Stomach smooth muscle (tissue), 2 donors: ENCODE data around the gene PTGES2.
"Not testable (repeated sequence)": the region's sequence is repeated elsewhere in the genome, so short reads cannot be mapped to it uniquely, and the experiment has no call there.

Experiments
- H3K27ac ChIP-seq: one replicate; pipeline ENCODE4 v1.7.0; 2013; ENCODE audit warnings: mild to moderate bottlenecking, low read length, inconsistent platforms
- H3K27me3 ChIP-seq, 2 donors: one replicate each; pipeline ENCODE4 v1.7.0; 2013; ENCODE audit warnings: low read length in 2 of 2; ENCODE audit not compliant: insufficient read depth in 2 of 2, control insufficient read depth in 1 of 2
- H3K36me3 ChIP-seq, 2 donors: one replicate each; pipeline ENCODE4 v1.7.0; 2013; ENCODE audit warnings: low read length in 2 of 2; ENCODE audit not compliant: control insufficient read depth in 2 of 2, insufficient read depth in 2 of 2
- H3K4me1 ChIP-seq: one replicate; pipeline ENCODE4 v1.7.0; 2013; ENCODE audit warnings: low read length; ENCODE audit not compliant: control insufficient read depth, insufficient read depth
- H3K4me3 ChIP-seq, 2 donors: one replicate each; pipeline ENCODE4 v1.7.0; 2013; ENCODE audit warnings: low read length in 2 of 2
- H3K9ac ChIP-seq, 2 donors: one replicate each; pipeline ENCODE4 v1.7.0; 2013; ENCODE audit warnings: low read length in 2 of 2, mild to moderate bottlenecking in 1 of 2
- H3K9me3 ChIP-seq, 2 donors: one replicate each; pipeline ENCODE4 v1.7.0; 2013; ENCODE audit warnings: low read length in 2 of 2; ENCODE audit not compliant: control insufficient read depth in 2 of 2
- donor health status: healthy.
- donor health status: Pancreatic carcinoma.

Gene PTGES2

GRCh38 chr9:128132139-128132538 is 4.6 kb upstream of the PTGES2 start:
- H3K27ac ChIP-seq: not testable (repeated sequence)

GRCh38 chr9:128131346-128131745 is 3.8 kb upstream of the PTGES2 start:
- not testable (repeated sequence) for H3K27me3 ChIP-seq, H3K27ac ChIP-seq, H3K36me3 ChIP-seq, H3K4me3 ChIP-seq, H3K9ac ChIP-seq, H3K9me3 ChIP-seq
- H3K4me1 ChIP-seq: peaks cover 18% of the 10 kb centered on the region

More at GRCh38 chr9:128132139-128132538, 4.6 kb upstream of the PTGES2 start:
- not testable (repeated sequence) for H3K4me3 ChIP-seq, H3K9me3 ChIP-seq, H3K36me3 ChIP-seq, H3K27me3 ChIP-seq, H3K9ac ChIP-seq
- H3K4me1 ChIP-seq: peaks cover 11% of the 10 kb centered on the region

GRCh38 chr9:128130651-128131050 is 3.1 kb upstream of the PTGES2 start:
- not testable (repeated sequence) for H3K27me3 ChIP-seq, H3K27ac ChIP-seq, H3K4me3 ChIP-seq, H3K36me3 ChIP-seq, H3K9ac ChIP-seq, H3K9me3 ChIP-seq
- peaks cover 25% of the 10 kb centered on the region for H3K4me1 ChIP-seq

GRCh38 chr9:128129976-128130590 is 2.6 kb upstream of the PTGES2 start:
- not testable (repeated sequence) for H3K9me3 ChIP-seq, H3K27me3 ChIP-seq, H3K36me3 ChIP-seq, H3K4me3 ChIP-seq, H3K27ac ChIP-seq, H3K9ac ChIP-seq
- H3K4me1 ChIP-seq: peaks cover 31% of the 10 kb centered on the region

- Histone ChIP-seq H3K4me3 (peak overlapping the region; percentile 81 to 94), H3K9me3 (no peaks in the 10 kb centered on the region), H3K27ac (peak overlapping the region; percentile 93), H3K9ac (peak overlapping the region; percentile 75), H3K4me1 (peaks cover 34% of the 10 kb centered on the region), H3K27me3 (no peaks in the 10 kb centered on the region), H3K36me3 (peaks cover 0 to 3% of the 10 kb centered on the region in 2 donors)
Measured at GRCh38 chr9:128128836-128129590, 1.5 kb upstream of the PTGES2 start.

GRCh38 chr9:128127990-128128835 is 684 bp upstream of the PTGES2 start:
- H3K36me3 ChIP-seq: peaks cover 0 to 3% of the 10 kb centered on the region in 2 donors
- H3K4me3 ChIP-seq: peak overlapping the region; percentile 81 to 94
- no peaks in the 10 kb centered on the region for H3K27me3 ChIP-seq
- no peaks in the 10 kb centered on the region for H3K9me3 ChIP-seq
- H3K4me1 ChIP-seq: peaks cover 34% of the 10 kb centered on the region
- H3K27ac ChIP-seq: peak overlapping the region; percentile 93
- peak overlapping the region; percentile 75 to 82 for H3K9ac ChIP-seq

GRCh38 chr9:128125580-128126354 is 1.8 kb downstream of the PTGES2 start:
- peak overlapping the region in 1 of 2 donors; percentile 44 for H3K4me3 ChIP-seq
- peak overlapping the region in 1 of 2 donors; percentile 29 for H3K9ac ChIP-seq
- no peak overlapping the region for H3K27ac ChIP-seq
- peaks cover 34% of the 10 kb centered on the region for H3K4me1 ChIP-seq
- H3K36me3 ChIP-seq: peaks cover 6 to 7% of the 10 kb centered on the region in 2 donors
- H3K27me3 ChIP-seq: no peaks in the 10 kb centered on the region
- no peaks in the 10 kb centered on the region for H3K9me3 ChIP-seq

GRCh38 chr9:128124873-128125579 is 2.5 kb downstream of the PTGES2 start:
- Histone ChIP-seq H3K27me3 (no peaks in the 10 kb centered on the region), H3K27ac (no peak overlapping the region), H3K4me1 (peaks cover 34% of the 10 kb centered on the region), H3K9ac (no peak overlapping the region), H3K4me3 (peak overlapping the region in 1 of 2 donors; percentile 44), H3K36me3 (peaks cover 6 to 7% of the 10 kb centered on the region in 2 donors), H3K9me3 (no peaks in the 10 kb centered on the region)

GRCh38 chr9:128124451-128124850 is 3.1 kb downstream of the PTGES2 start:
- Histone ChIP-seq H3K36me3 (peaks cover 6 to 7% of the 10 kb centered on the region in 2 donors), H3K4me3 (no peak overlapping the region)

More at GRCh38 chr9:128124451-128124850, 3.1 kb downstream of the PTGES2 start:
- H3K4me1 ChIP-seq: peaks cover 34% of the 10 kb centered on the region
- no peak overlapping the region for H3K27ac ChIP-seq
- no peak overlapping the region for H3K9ac ChIP-seq
- H3K27me3 ChIP-seq: no peaks in the 10 kb centered on the region
- H3K9me3 ChIP-seq: no peaks in the 10 kb centered on the region
